ENCODE measurements around the gene UVSSA.
A peak's percentile ranks its signal among the peaks of the same experiment; 100 is the strongest.

The UVSSA gene

DNA sequence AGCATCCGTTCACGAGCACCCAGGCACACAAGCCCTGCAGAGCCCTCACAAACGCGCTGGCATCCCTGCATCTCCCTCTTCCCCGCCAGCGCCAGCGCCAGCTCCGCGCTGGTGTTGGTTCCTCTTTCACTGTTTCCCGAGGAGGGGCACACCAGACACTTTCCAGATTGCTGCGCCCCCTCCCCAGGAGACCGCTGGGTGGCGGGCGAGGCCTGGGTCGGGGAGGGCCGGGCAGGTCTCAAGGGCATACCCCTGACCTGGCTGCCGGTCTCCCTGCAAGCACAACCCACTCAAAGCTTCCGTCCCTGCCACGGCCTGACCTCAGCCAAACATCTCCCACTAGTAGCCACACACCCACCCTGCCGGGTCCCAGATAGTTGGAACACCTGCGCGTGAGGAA, 61.4 kb downstream of the UVSSA start:
- Histone ChIP-seq H3K4me3 (ENCODE audit: low read depth, low read length) (no peak overlapping the region), H3K9me3 (ENCODE audit: control insufficient read depth, insufficient read depth, low read length) (no peaks in the 10 kb centered on the region), H3K9ac (ENCODE audit: low read depth, low read length) (no peak overlapping the region), H3K4me1 (ENCODE audit: control insufficient read depth, insufficient read depth, low read length) (peaks cover 3% of the 10 kb centered on the region; the same call in 1 of the 2 replicates), H3K36me3 (ENCODE audit: control insufficient read depth, insufficient read depth, low read length) (no peaks in the 10 kb centered on the region), H3K27me3 (ENCODE audit: control insufficient read depth, insufficient read depth, low read length) (peaks cover 99% of the 10 kb centered on the region), H3K27ac (ENCODE audit: low read depth, low read length) (no peak overlapping the region)

DNA sequence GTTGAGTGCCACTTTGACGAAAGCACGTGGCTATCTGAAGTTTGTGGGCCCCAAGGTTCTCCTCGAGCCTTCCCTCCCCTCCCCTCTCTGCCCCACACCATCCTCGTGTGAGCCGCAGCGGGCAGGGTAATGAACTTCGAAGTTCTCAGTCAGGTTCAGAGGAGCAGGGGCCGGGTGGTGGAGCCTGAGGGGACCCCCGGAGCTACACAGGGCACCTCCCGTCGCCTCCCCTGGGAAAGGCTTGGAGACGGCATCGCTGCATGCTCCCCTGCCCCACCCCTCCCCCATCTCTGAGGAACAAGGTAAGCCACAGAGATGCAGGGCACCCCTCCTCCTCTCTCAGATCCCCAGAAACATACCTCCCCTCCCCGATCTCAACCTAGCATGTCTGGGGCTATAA, 62.1 kb downstream of the UVSSA start:
- Histone ChIP-seq H3K9me3 (ENCODE audit: control insufficient read depth, insufficient read depth, low read length) (no peaks in the 10 kb centered on the region), H3K27me3 (ENCODE audit: control insufficient read depth, insufficient read depth, low read length) (peaks cover 99% of the 10 kb centered on the region), H3K36me3 (ENCODE audit: control insufficient read depth, insufficient read depth, low read length) (no peaks in the 10 kb centered on the region), H3K4me1 (ENCODE audit: control insufficient read depth, insufficient read depth, low read length) (peaks cover 3% of the 10 kb centered on the region; the same call in 1 of the 2 replicates), H3K27ac (ENCODE audit: low read depth, low read length) (no peak overlapping the region), H3K4me3 (ENCODE audit: low read depth, low read length) (no peak overlapping the region), H3K9ac (ENCODE audit: low read depth, low read length) (no peak overlapping the region)

DNA sequence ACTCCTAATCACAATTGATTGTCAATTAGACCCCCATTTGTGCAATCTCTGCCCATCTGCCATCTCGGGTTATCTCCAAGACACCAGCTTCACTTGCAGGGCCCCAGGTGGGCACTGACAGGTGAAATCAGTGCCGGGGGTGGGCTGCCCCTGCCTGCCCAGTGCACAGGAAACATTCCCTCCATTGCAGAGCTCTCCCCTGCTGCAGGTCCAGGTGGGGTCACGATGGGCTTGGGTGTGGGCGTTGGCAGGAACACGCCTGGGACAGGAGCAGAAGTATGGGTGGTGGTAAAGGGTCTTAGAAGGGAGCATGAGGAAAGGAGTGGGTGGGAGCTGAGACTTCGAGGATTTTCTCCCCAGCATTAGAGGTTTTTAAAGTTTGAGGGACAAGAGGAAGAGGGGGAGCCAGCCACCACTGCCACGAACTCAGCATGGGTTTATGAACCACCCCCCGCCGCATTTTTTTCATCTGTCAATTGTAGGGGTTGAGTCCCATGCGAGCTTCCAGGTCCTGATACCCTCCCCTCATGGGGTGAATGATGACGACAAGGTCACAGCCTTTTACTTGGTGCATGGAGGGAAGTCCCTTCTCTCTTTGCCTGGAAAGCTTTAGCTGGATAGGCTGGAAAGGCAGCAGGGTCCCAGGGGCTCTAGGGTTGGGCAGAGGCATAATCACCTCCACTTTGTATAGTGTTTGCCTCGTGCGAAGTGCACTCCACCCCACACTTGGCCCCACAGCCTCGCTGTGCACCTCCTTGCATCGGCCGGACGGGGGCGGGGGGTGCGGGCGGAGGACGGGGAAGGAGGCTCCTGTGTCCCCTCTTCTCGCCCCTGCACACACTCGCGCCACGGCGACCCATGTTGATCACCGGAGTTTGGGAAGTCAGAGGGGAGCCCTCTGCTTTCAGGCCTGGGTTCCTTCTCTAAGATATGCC, 62.8 kb downstream of the UVSSA start:
- Histone ChIP-seq H3K27ac (ENCODE audit: low read depth, low read length) (no peak overlapping the region), H3K9ac (ENCODE audit: low read depth, low read length) (no peak overlapping the region), H3K36me3 (ENCODE audit: control insufficient read depth, insufficient read depth, low read length) (no peaks in the 10 kb centered on the region), H3K4me3 (ENCODE audit: low read depth, low read length) (no peak overlapping the region), H3K4me1 (ENCODE audit: control insufficient read depth, insufficient read depth, low read length) (peaks cover 3% of the 10 kb centered on the region; the same call in 1 of the 2 replicates), H3K9me3 (ENCODE audit: control insufficient read depth, insufficient read depth, low read length) (no peaks in the 10 kb centered on the region), H3K27me3 (ENCODE audit: control insufficient read depth, insufficient read depth, low read length) (peaks cover 92% of the 10 kb centered on the region)

DNA sequence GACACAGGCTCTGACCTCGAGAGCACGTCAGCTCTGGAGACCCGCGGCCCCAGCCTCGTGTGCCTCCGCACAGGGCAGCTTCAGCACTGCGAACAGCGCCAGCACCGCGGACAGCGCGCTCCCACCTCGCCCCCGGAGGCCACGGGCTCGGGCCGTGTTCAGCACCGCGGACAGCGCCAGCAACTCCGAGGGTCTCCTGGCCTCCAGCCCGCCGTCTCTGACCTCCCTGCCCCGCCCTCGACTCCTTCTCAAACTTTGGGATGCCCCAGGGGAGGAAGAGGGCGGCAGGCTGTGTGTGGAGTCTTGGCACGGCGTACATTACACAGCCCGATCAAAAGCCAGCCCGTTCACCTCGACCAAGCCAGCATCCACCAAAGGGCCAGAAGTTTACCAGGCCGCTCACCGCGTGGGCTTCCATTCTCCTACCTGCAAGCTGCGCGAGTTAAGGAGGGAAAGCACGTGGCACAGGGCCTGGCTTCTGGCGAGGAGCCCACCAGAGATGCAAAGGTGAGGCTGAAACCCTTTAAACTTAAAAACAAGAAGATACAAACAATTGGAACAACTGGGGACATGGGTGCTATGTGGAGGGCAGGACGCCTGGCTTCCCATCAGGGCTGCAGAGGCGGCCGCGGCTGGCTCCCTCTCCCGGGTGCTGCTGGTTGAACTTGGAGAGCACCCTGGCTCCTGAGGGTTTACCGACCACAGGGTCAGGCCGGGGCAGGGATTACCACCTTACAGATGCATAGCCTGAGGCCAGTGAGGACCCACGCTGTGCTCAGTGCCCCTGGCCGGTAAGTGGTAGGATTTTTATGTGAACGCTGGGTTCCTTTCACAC, 63.7 kb downstream of the UVSSA start:
- Histone ChIP-seq H3K9me3 (ENCODE audit: control insufficient read depth, insufficient read depth, low read length) (no peaks in the 10 kb centered on the region), H3K9ac (ENCODE audit: low read depth, low read length) (no peak overlapping the region), H3K36me3 (ENCODE audit: control insufficient read depth, insufficient read depth, low read length) (no peaks in the 10 kb centered on the region), H3K27ac (ENCODE audit: low read depth, low read length) (no peak overlapping the region), H3K4me3 (ENCODE audit: low read depth, low read length) (no peak overlapping the region), H3K4me1 (ENCODE audit: control insufficient read depth, insufficient read depth, low read length) (peaks cover 3% of the 10 kb centered on the region; the same call in 1 of the 2 replicates), H3K27me3 (ENCODE audit: control insufficient read depth, insufficient read depth, low read length) (peaks cover 86% of the 10 kb centered on the region)

DNA sequence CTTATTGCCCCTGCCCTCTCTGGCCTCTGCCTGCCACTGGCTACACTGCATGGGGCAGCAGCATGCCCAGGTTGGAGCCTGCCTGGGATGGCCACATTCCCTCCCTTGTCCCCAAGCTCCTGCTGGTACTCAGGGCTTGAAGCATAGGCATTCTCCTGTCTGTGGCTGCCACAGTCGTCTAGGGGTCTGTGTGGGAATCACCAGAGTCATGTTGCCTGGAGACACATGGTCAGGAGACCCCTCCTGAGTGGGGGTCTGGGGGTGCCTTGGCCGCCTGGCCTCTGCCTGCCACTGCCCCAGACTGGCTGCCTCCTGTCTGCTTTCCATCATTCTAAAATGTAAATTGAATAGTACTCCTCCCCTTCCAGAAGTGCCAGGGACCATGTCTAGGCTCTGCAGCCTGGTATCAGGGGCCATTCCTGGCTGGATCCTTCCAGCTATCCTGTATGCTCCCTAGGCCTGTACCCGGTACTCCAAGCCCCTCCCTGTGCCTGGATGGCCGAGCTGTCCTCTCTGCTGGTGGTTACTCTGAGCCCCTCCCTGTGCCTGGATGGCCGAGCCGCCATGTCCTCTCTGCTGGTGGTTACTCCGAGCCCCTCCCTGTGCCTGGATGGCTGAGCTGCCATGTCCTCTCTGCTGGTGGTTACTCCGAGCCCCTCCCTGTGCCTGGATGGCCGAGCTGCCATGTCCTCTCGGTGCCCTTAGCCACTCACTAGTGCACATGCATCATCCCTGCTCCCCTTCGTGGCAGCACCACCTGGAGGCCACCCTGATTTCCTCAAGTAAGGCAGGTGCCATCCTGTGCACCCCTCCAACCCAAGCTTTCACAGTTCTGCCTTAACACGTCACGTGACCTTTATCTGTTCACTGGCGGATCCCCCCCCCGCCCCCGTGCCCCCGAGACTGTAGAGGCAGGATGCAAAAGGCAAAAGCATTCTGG, 64.7 kb downstream of the UVSSA start:
- H3K27ac ChIP-seq (ENCODE audit: low read depth, low read length) = no peak overlapping the region
- no peak overlapping the region for H3K9ac ChIP-seq (ENCODE audit: low read depth, low read length)
- peaks cover 76% of the 10 kb centered on the region for H3K27me3 ChIP-seq (ENCODE audit: control insufficient read depth, insufficient read depth, low read length)
- H3K9me3 ChIP-seq (ENCODE audit: control insufficient read depth, insufficient read depth, low read length) = no peaks in the 10 kb centered on the region
- H3K36me3 ChIP-seq (ENCODE audit: control insufficient read depth, insufficient read depth, low read length) = no peaks in the 10 kb centered on the region
- H3K4me1 ChIP-seq (ENCODE audit: control insufficient read depth, insufficient read depth, low read length) = peaks cover 3% of the 10 kb centered on the region; the same call in 1 of the 2 replicates
- H3K4me3 ChIP-seq (ENCODE audit: low read depth, low read length) = no peak overlapping the region

GRCh38 chr4:1412376-1413203, 65.6 kb downstream of the UVSSA start:
- Histone ChIP-seq H3K4me3 (ENCODE audit: low read depth, low read length) (no peak overlapping the region), H3K36me3 (ENCODE audit: control insufficient read depth, insufficient read depth, low read length) (no peaks in the 10 kb centered on the region), H3K9me3 (ENCODE audit: control insufficient read depth, insufficient read depth, low read length) (no peaks in the 10 kb centered on the region), H3K9ac (ENCODE audit: low read depth, low read length) (no peak overlapping the region), H3K4me1 (ENCODE audit: control insufficient read depth, insufficient read depth, low read length) (peaks cover 3% of the 10 kb centered on the region; the same call in 1 of the 2 replicates), H3K27ac (ENCODE audit: low read depth, low read length) (no peak overlapping the region), H3K27me3 (ENCODE audit: control insufficient read depth, insufficient read depth, low read length) (peaks cover 68% of the 10 kb centered on the region)

DNA sequence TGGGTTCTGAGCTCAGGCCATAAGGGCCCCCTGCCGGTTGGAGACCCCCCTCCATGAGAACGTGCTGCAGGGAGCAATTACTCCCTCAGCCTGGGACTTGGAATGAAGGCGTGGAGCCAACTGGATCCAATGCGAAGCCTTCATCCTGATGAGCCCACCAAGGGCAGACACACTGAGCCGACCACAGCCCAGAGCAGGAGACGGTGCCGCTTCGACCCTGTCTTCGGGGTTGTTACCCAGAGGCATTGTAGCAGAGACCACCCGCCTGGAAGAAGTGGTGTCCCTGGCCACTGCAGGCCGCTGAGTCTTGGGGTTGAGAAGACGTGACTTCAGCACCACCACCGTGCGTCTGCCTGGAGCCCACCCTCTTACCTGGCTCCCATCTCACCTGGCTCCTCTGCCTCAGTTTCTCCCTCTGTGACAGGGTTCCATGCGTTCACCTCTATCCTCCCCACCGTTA, 66.2 kb downstream of the UVSSA start:
- Histone ChIP-seq H3K9ac (ENCODE audit: low read depth, low read length) (no peak overlapping the region), H3K27ac (ENCODE audit: low read depth, low read length) (no peak overlapping the region), H3K36me3 (ENCODE audit: control insufficient read depth, insufficient read depth, low read length) (no peaks in the 10 kb centered on the region), H3K27me3 (ENCODE audit: control insufficient read depth, insufficient read depth, low read length) (peaks cover 61% of the 10 kb centered on the region), H3K9me3 (ENCODE audit: control insufficient read depth, insufficient read depth, low read length) (no peaks in the 10 kb centered on the region), H3K4me1 (ENCODE audit: control insufficient read depth, insufficient read depth, low read length) (peaks cover under 1% of the 10 kb centered on the region; the same call in 1 of the 2 replicates), H3K4me3 (ENCODE audit: low read depth, low read length) (no peak overlapping the region)

GRCh38 chr4:1413687-1414479, 66.9 kb downstream of the UVSSA start:
- H3K27ac ChIP-seq (ENCODE audit: low read depth, low read length) = no peak overlapping the region
- H3K9me3 ChIP-seq (ENCODE audit: control insufficient read depth, insufficient read depth, low read length) = no peaks in the 10 kb centered on the region
- no peak overlapping the region for H3K9ac ChIP-seq (ENCODE audit: low read depth, low read length)
- no peaks in the 10 kb centered on the region for H3K4me1 ChIP-seq (ENCODE audit: control insufficient read depth, insufficient read depth, low read length)
- H3K27me3 ChIP-seq (ENCODE audit: control insufficient read depth, insufficient read depth, low read length) = peaks cover 58% of the 10 kb centered on the region
- H3K36me3 ChIP-seq (ENCODE audit: control insufficient read depth, insufficient read depth, low read length) = no peaks in the 10 kb centered on the region
- H3K4me3 ChIP-seq (ENCODE audit: low read depth, low read length) = 0 out of 2 replicates have a peak overlapping the region, but pooled peaks have one; percentile 5

All from HUES48 (cell line).